ENCODE results near the gene TCAF2.
"Not testable (repeated sequence)": the region's sequence is repeated elsewhere in the genome, so short reads cannot be mapped to it uniquely, and the experiment has no call there.

DNA sequence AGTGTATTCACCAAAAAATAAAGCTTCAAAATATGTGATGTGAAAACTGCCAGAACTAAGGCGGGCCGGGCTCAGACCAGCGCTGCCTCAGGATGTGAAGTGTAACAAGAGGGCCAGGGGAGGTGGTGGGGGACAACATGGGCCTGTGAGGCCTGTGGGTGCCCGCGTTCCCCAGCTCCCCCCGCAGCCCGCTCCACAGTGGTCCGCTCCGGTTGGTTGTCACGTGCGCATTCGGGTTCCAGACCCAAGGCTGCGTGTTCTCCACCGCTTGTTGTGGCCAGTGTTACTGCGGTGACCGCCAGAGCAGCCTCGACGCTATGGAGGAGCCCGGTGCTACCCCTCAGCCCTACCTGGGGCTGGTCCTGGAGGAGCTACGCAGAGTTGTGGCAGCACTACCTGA, 49.3 kb upstream of the TCAF2 start, which contains the start of gene CTAGE15:
- TF ChIP-seq, protein P1, sequence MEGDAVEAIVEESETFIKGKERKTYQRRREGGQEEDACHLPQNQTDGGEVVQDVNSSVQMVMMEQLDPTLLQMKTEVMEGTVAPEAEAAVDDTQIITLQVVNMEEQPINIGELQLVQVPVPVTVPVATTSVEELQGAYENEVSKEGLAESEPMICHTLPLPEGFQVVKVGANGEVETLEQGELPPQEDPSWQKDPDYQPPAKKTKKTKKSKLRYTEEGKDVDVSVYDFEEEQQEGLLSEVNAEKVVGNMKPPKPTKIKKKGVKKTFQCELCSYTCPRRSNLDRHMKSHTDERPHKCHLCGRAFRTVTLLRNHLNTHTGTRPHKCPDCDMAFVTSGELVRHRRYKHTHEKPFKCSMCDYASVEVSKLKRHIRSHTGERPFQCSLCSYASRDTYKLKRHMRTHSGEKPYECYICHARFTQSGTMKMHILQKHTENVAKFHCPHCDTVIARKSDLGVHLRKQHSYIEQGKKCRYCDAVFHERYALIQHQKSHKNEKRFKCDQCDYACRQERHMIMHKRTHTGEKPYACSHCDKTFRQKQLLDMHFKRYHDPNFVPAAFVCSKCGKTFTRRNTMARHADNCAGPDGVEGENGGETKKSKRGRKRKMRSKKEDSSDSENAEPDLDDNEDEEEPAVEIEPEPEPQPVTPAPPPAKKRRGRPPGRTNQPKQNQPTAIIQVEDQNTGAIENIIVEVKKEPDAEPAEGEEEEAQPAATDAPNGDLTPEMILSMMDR (conservative IDR thresholded peaks at IDR 0.05; ENCODE audit: low read depth, low read length), result not testable (repeated sequence)
- not testable (repeated sequence) for TF ChIP-seq EZH2 (IDR thresholded peaks at IDR 0.05; ENCODE audit: borderline replicate concordance, low read depth, low read length, poor library complexity, severe bottlenecking)
